Fibroblast of villous mesenchyme (primary cell): Measurements from ENCODE around the gene ZNF236. TPM values are rescaled to one million over a fixed set of nuclear protein-coding genes. Genes with fewer than 3 reads are reported as not detected.

Experiments
- DNase-seq: peaks from one replicate; pipeline ENCODE4 v3.0.0-alpha.2; 2010; ENCODE audit warnings: low read depth
- H3K4me3 ChIP-seq: 2 replicates; pipeline ENCODE4 v1.5.1; 2011; ENCODE audit warnings: low read depth, mild to moderate bottlenecking, low read length
- CTCF ChIP-seq: IDR thresholded peaks from 2 replicates; pipeline ENCODE4 v1.5.1; 2012; ENCODE audit warnings: low read depth, mild to moderate bottlenecking, low read length; ENCODE audit not compliant: insufficient read depth
- total RNA-seq: library from RNA; depleted of rRNA; stranded (reverse); fragments of >200 nt; gene quantifications from 2 replicates; pipeline ENCODE4 v1.2.3, GENCODE V29; 2012

ZNF236 gene
- total RNA-seq, 1 donor: 12.5 TPM

GRCh38 chr18:76896677-76897076, 74.3 kb downstream of the ZNF236 start:
- no peak overlapping the region for H3K4me3 ChIP-seq
- no peak for TF ChIP-seq CTCF
- no peak for DNase-seq

- no peak for DNase-seq
- TF ChIP-seq CTCF: no peak
- no peak overlapping the region for H3K4me3 ChIP-seq
These were observed 74.9 kb downstream of the ZNF236 start for GRCh38 chr18:76897257-76897656.

GRCh38 chr18:76903386-76903785, 81.0 kb downstream of the ZNF236 start:
- DNase-seq: no peak
- no peak for TF ChIP-seq CTCF
- no peak overlapping the region for H3K4me3 ChIP-seq

- no peak overlapping the region for H3K4me3 ChIP-seq
- TF ChIP-seq CTCF: no peak
- no peak for DNase-seq
These were observed 83.5 kb downstream of the ZNF236 start for GRCh38 chr18:76905821-76906220.

- TF ChIP-seq CTCF: no peak
- no peak overlapping the region for H3K4me3 ChIP-seq
- DNase-seq: no peak
These were observed 85.9 kb downstream of the ZNF236 start for GRCh38 chr18:76908277-76908676.

GRCh38 chr18:76909439-76909838, 87.1 kb downstream of the ZNF236 start:
- DNase-seq: no peak
- no peak overlapping the region for H3K4me3 ChIP-seq
- no peak for TF ChIP-seq CTCF

GRCh38 chr18:76911440-76911839, 89.1 kb downstream of the ZNF236 start:
- TF ChIP-seq CTCF: no peak
- H3K4me3 ChIP-seq: no peak overlapping the region

More at GRCh38 chr18:76911440-76911839, 89.1 kb downstream of the ZNF236 start:
- DNase-seq: no peak
